GM18870 (cell line): Measurements from ENCODE around the gene DPEP2.
"Not testable (repeated sequence)": the region's sequence is repeated elsewhere in the genome, so short reads cannot be mapped to it uniquely, and the experiment has no call there.

ENCODE experiments used
- ATAC-seq: cut with Tn5 transposase; IDR thresholded peaks from one replicate; pipeline ENCODE4 v1.9.1; 2021; ENCODE audit warnings: moderate library complexity; ENCODE audit not compliant: unreplicated experiment

Gene DPEP2

GRCh38 chr16:68009157-68009735 lies 10.0 kb upstream of the DPEP2 start:
- no peak for ATAC-seq

GRCh38 chr16:68005786-68006286 lies 6.6 kb upstream of the DPEP2 start:
- ATAC-seq, result no peak

- ATAC-seq, result no peak
Measured at GRCh38 chr16:68005211-68005610, 5.9 kb upstream of the DPEP2 start.

GRCh38 chr16:68003031-68003430 lies 3.7 kb upstream of the DPEP2 start:
- ATAC-seq, result no peak

GRCh38 chr16:68000450-68000849 lies 1.2 kb upstream of the DPEP2 start:
- no peak for ATAC-seq

- ATAC-seq, result no peak
Measured at GRCh38 chr16:67999985-68000384, 701 bp upstream of the DPEP2 start.

- ATAC-seq, result not testable (repeated sequence)
Measured at GRCh38 chr16:67998231-67998778, 979 bp downstream of the DPEP2 start.

- ATAC-seq, result no peak
Measured at GRCh38 chr16:67996666-67997065, 2.6 kb downstream of the DPEP2 start.

GRCh38 chr16:67995423-67995822 lies 3.9 kb downstream of the DPEP2 start:
- no peak for ATAC-seq

GRCh38 chr16:67994040-67994408 lies 5.3 kb downstream of the DPEP2 start:
- not testable (repeated sequence) for ATAC-seq

GRCh38 chr16:67993207-67994039 lies 5.9 kb downstream of the DPEP2 start:
- ATAC-seq, result no peak

- ATAC-seq, result no peak
Measured at GRCh38 chr16:67992661-67993206, 6.5 kb downstream of the DPEP2 start.

GRCh38 chr16:67990018-67990386 lies 9.3 kb downstream of the DPEP2 start:
- no peak for ATAC-seq

GRCh38 chr16:67989322-67990017 lies 9.8 kb downstream of the DPEP2 start:
- ATAC-seq, result no peak

- no peak for ATAC-seq
Measured at GRCh38 chr16:67988675-67989074, 10.6 kb downstream of the DPEP2 start.

- ATAC-seq, result no peak
Measured at GRCh38 chr16:67987460-67988160, 11.7 kb downstream of the DPEP2 start.

GRCh38 chr16:67986949-67987348 lies 12.3 kb downstream of the DPEP2 start:
- no peak for ATAC-seq

GRCh38 chr16:67982011-67982696 lies 17.1 kb downstream of the DPEP2 start:
- ATAC-seq, result no peak

GRCh38 chr16:67979955-67980678 lies 19.2 kb downstream of the DPEP2 start, which contains the start of gene DPEP3:
Gene DPEP3 (minus strand): TSS chr16:67980499. CDS start chr16:67980380, 119 bp downstream.
- ATAC-seq, result no peak
